Testis (tissue), 2 donors: ENCODE measurements around the gene IPO4.

Source experiments
- CTCF ChIP-seq, 3 experiments: fragments of 450-650 bp in 2 of 3; fragments of 200-600 bp in 1 of 3; sonication (generic) in 1 of 3; IDR thresholded peaks; one replicate each; pipeline ENCODE4 v1.5.1; 2016 to 2019; ENCODE audit warnings: antibody characterized with exemption in 3 of 3, mild to moderate bottlenecking in 2 of 3, moderate library complexity in 1 of 3
- POLR2A ChIP-seq: fragments of 450-650 bp; IDR thresholded peaks from one replicate; pipeline ENCODE4 v1.6.1; 2017; ENCODE audit warnings: antibody characterized with exemption, mild to moderate bottlenecking, moderate library complexity

GRCh38 chr14:24238123-24238522, 49.5 kb upstream of the IPO4 start:
- no peak for TF ChIP-seq CTCF (IDR thresholded peaks at IDR 0.05)
- no peak for TF ChIP-seq POLR2A
